ENCODE results near the gene PPP2R5C. TPM values are rescaled to one million over a fixed set of nuclear protein-coding genes. Genes with fewer than 3 reads are reported as not detected.

PPP2R5C gene
- total RNA-seq, 1 donor from 2014 or later, result 198 TPM

GRCh38 chr14:101784631-101785030 is 23.1 kb downstream of the PPP2R5C start:
- intact Hi-C loops (cut with micrococcal nuclease), result no loop called here
- H3K27ac ChIP-seq (replicated peaks), result no peak overlapping the region

GRCh38 chr14:101788016-101788635 is 26.6 kb downstream of the PPP2R5C start:
- Histone ChIP-seq H3K4me3 (no peak overlapping the region), H3K36me3 (peaks cover 5% of the 10 kb centered on the region), H3K9me3 (replicated peaks) (no peaks in the 10 kb centered on the region), H3K27ac (replicated peaks) (no peak overlapping the region), H3K27me3 (ENCODE audit: low read depth) (no peaks in the 10 kb centered on the region), H3K4me1 (peaks cover 46% of the 10 kb centered on the region)
- no peak for DNase-seq
- TF ChIP-seq CTCF (IDR thresholded peaks at IDR 0.05; ENCODE audit: borderline replicate concordance), result no peak
- intact Hi-C loops (cut with micrococcal nuclease), result no loop called here

More at GRCh38 chr14:101784631-101785030, 23.1 kb downstream of the PPP2R5C start:
- DNase-seq, result no peak
- no peak for TF ChIP-seq CTCF (IDR thresholded peaks at IDR 0.05; ENCODE audit: borderline replicate concordance)
- no peaks in the 10 kb centered on the region for H3K27me3 ChIP-seq (ENCODE audit: low read depth)
- H3K4me1 ChIP-seq, result peaks cover 51% of the 10 kb centered on the region
- no peaks in the 10 kb centered on the region for H3K9me3 ChIP-seq (replicated peaks)
- H3K4me3 ChIP-seq, result no peak overlapping the region
- H3K36me3 ChIP-seq, result peaks cover 5% of the 10 kb centered on the region

- Histone ChIP-seq H3K27ac (replicated peaks) (no peak overlapping the region), H3K4me3 (no peak overlapping the region), H3K27me3 (ENCODE audit: low read depth) (no peaks in the 10 kb centered on the region), H3K4me1 (peaks cover 36% of the 10 kb centered on the region), H3K9me3 (replicated peaks) (no peaks in the 10 kb centered on the region), H3K36me3 (peaks cover 5% of the 10 kb centered on the region)
- DNase-seq, result no peak
- intact Hi-C loops (cut with micrococcal nuclease), result no loop called here
- no peak for TF ChIP-seq CTCF (IDR thresholded peaks at IDR 0.05; ENCODE audit: borderline replicate concordance)
These were observed 27.7 kb downstream of the PPP2R5C start for GRCh38 chr14:101789222-101789621.

GRCh38 chr14:101790232-101790631 is 28.7 kb downstream of the PPP2R5C start:
- Histone ChIP-seq H3K36me3 (peaks cover 5% of the 10 kb centered on the region), H3K27ac (replicated peaks) (no peak overlapping the region), H3K4me1 (peaks cover 36% of the 10 kb centered on the region), H3K9me3 (replicated peaks) (no peaks in the 10 kb centered on the region), H3K27me3 (ENCODE audit: low read depth) (no peaks in the 10 kb centered on the region), H3K4me3 (no peak overlapping the region)
- intact Hi-C loops (cut with micrococcal nuclease), result no loop called here
- DNase-seq, result no peak
- no peak for TF ChIP-seq CTCF (IDR thresholded peaks at IDR 0.05; ENCODE audit: borderline replicate concordance)

- no peak for DNase-seq
- peak overlapping the region; percentile 52 for H3K4me3 ChIP-seq
- peaks cover under 1% of the 10 kb centered on the region for H3K36me3 ChIP-seq
- H3K9me3 ChIP-seq (replicated peaks), result no peaks in the 10 kb centered on the region
- no peak for TF ChIP-seq CTCF (IDR thresholded peaks at IDR 0.05; ENCODE audit: borderline replicate concordance)
- intact Hi-C loops (cut with micrococcal nuclease), result no loop called here
- peaks cover 43% of the 10 kb centered on the region for H3K4me1 ChIP-seq
- peak overlapping the region; percentile 66 for H3K27ac ChIP-seq (replicated peaks)
- no peaks in the 10 kb centered on the region for H3K27me3 ChIP-seq (ENCODE audit: low read depth)
These were observed 30.5 kb downstream of the PPP2R5C start for GRCh38 chr14:101791919-101792572.

Measured in left ventricle myocardium inferior (tissue), 1 donor.